NCI-H82 treated with DMSO at 0.1 percent for 48 hours (cell line): Measurements from ENCODE around the gene KANSL1.

Experiments used
- DNase-seq: peaks from one replicate; lab custom pipeline; 2025; ENCODE audit not compliant: unreplicated experiment; lab: John Stamatoyannopoulos, UW

KANSL1 gene

DNA sequence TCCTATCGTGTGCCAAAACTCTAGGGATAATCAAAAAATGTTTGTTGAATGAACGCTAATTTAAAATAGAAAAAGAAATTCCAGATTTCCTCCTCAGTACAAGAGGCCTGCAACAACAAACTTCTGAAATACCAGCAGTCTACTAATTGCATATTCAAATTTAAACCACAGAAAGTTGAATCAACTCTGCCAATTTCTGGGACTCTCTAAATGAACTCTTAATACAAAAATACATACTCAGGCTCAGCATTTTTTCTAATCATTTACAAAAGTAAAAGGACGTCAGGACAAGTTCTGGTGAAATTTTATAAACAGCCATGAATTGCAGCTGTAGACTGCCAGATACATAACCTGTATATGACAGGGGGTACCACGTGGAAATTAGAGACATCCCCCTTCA is 49.0 kb downstream of the KANSL1 start:
- no peak for DNase-seq

GRCh38 chr17:46143827-46144236 is 49.4 kb downstream of the KANSL1 start:
- no peak for DNase-seq

DNA sequence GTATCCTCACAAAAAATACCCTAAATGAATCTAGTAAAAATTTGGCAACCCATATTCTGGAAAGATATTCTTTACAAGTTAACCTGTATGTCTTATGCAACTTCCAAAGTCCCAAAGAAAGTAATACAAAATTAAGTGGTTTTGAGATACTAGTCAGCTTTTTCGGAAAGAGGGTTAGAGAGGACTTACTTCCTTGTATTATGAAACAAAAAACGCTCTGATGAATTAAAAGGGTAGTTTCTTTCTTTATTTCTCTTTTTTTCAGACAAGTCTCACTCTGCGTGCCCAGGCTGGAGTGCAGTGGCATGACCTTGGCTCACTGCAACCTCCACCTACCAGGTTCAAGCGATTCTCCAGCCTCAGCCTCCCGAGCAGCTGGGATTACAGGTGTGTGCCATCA is 51.6 kb downstream of the KANSL1 start:
- DNase-seq, result no peak

DNA sequence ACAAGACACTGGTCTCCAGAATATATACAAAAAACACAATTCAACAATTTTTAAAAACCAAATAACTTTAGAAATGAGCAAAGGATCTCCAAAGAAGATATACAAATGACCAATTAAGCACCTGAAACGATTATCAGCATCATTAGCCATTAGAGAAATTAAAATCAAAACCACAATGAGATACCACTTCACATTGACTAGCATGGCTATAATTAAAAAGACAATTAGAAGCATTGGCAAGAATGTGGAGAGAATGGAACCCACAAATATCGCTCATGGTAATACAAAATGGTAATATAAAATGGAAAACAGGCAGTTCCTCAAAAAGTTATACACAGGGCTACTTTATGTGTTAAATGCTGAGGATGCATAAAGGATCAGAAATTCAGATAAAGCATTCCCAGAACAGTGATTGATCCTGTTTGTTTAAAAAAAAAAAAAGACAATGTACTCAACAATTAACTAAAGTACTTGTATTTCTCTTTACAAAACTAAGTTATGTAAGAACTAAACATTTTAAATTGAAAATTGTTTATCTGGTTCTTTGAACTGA is 52.5 kb downstream of the KANSL1 start:
- DNase-seq, result no peak

GRCh38 chr17:46139432-46140210 is 53.6 kb downstream of the KANSL1 start:
- no peak for DNase-seq

DNA sequence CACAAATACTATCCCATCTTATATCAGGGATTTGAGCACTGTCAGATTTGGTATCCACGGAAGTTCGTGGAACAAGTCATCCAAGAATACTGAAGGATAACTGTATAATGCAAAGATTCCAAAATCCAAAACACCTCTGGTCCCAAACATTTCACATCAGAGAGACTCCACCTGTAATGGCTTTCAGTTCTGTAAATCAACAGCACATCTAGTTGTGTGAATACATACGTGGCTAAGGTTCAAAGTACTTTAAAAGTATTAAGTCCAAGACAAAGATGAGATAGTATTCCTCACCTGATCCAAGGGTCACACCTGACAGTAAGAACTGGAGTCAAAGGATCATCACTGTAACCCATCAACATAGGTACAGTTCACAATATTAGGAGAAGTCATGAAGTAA is 54.8 kb downstream of the KANSL1 start:
- no peak for DNase-seq

- DNase-seq, result no peak
These were observed 56.4 kb downstream of the KANSL1 start for GRCh38 chr17:46136820-46137219.

DNA sequence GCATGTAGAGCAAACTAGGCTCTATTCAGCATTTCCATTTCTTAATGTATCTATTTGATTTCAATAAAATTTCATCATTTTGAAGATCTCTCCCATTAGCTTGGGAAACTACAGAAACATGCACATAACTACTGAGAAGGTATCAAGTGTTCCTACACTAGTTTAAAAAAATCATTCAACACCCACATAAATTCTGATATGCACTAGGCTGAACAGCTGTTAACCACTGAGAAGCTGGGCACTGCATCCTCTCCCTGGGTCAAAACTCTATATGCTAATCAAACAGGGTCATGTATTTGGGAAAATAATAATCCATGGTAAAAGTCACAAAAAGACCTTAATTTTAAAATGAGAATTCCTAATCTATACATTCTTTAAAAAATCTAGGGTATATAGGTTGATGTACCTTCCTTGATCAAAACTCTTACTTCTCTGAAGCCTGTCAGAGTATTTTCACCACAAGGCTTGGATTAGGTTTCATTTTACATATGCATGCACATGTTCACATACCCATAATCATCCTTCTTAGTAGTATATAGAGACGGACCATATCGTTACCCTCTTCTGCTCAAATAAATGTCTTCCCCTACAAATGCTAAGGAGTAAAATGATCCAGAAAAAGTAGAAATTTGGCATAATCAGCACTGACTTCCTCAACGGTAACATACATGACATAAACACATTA is 57.2 kb downstream of the KANSL1 start:
- DNase-seq, result no peak

- no peak for DNase-seq
These were observed 58.0 kb downstream of the KANSL1 start for GRCh38 chr17:46135126-46135812.

DNA sequence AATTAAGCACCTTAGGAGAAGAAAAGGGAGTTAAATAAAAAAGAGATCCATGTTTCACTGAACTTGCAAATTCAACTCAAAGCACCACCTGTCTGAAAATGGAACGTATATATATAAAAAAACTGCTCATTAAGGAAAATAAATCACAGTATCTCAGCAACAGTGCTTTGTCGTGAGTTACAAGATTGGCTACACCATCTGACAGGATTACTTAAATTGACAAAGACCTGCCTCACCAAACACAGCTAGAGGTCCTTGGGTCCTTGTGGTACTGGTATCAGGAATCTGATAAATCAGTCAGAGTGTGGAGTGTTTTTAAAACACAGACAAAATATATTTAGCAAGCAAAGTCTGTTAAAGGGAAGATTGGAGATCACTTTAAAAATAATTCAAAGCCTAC is 63.9 kb downstream of the KANSL1 start:
- DNase-seq, result no peak

GRCh38 chr17:46128453-46128852 is 64.8 kb downstream of the KANSL1 start:
- DNase-seq, result no peak

DNA sequence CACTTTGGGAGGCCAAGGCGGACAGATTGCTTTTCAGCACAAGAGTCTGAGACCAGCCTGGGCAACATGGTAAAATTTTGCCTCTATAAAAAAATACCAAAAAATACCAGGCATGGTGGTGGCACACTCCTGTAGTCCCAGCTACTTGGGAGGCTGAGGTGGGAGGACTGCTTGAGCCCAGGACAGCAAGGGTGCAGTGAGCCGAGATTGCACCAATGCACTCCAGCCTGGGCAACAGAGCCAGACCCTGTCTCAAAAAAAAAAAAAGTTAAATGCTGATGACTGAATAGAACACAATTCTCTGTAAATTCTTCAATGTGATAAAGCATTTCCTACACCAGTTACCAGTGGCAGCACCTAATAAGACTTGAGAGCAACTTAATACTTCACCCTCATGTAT is 65.7 kb downstream of the KANSL1 start:
- DNase-seq, result no peak

DNA sequence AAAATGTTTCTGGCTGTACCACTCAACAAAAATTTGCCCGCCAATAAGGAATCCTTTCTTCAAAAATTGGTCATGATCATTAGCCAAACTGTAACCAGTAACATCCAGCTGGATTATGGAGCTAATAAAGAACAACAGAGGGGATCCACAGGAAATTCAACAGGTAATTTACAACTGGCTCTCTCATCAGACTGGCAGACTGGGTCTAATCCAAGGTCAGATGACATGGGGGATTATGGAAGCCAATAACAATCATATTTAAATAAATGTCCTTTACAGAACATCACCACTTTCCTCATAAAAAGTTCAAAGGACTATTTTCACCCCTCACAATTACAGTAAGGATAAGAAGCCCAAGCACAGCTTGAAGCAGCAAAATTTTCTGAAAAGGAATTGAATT is 66.4 kb downstream of the KANSL1 start:
- DNase-seq, result no peak

GRCh38 chr17:46125831-46126230 is 67.4 kb downstream of the KANSL1 start:
- DNase-seq, result no peak

GRCh38 chr17:46124695-46125592 is 68.3 kb downstream of the KANSL1 start:
- no peak for DNase-seq

GRCh38 chr17:46123607-46124006 is 69.6 kb downstream of the KANSL1 start:
- DNase-seq, result no peak

GRCh38 chr17:46122486-46122871 is 70.8 kb downstream of the KANSL1 start:
- DNase-seq, result no peak

GRCh38 chr17:46121841-46122485 is 71.3 kb downstream of the KANSL1 start:
- DNase-seq, result no peak

DNA sequence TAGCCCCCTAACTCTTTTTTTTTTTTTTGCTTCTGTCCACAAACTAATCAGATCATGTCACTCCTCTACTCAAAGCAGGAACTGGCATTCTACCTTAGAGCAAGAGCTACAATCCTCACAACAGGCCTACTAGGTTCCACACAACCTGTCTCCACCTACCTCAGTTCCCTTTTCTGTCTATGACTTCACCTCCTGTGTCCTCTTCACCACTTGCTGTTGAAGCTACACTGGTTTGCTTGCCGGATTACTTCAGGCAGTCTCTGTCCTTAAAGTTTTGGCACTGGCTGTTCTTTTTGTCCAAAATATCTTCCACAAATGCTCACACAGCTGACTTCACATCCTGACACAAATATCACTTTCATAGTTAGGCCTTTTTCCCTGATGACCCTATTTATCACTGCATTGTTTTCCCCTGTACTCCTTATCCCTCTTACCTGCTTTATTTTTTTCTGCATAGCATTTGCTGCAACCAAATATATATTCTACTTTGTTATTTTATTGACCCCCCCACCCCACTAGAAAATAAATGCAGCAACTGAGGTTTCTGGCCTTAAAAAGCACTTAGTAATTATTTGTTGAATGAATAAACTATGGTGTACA is 72.0 kb downstream of the KANSL1 start:
- no peak for DNase-seq

GRCh38 chr17:46120537-46120936 is 72.7 kb downstream of the KANSL1 start:
- no peak for DNase-seq
